ENCODE results near the gene RABEP1.

Gene RABEP1

DNA sequence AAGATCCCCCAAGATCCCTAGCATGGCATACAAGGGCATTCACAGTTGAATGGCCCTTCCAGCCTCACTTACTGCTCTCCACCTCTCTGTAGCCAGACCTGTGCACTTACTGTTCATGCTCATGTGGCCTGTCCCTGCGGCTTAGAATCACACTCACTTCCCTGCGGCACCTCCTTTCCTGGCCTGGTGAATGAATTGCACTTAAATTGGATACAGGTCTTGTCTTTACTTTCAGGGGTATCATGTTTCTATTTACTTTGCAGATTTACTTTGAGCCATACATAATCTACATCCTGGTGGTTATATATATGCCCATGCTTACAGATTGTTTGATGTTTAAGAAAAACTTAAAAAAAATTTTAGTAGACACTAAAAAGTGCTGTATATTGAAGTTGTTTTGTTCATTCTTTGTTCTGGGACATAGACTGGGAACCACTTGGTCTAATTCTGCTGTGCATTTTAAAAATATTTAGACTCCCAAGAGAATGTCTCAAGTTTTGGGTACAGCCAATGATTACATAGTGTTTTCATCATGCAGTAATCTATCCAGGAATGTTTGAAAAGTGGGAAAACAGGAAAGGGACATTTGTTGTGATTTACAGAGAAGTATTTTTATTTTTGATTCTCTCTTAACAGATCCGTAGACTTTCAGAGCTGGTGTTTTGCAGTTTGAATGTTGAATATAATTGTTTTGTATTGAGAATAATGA is 73.5 kb downstream of the RABEP1 start:
- DNase-seq (ENCODE audit: insufficient read length, low spot score) (no peak), FAIRE-seq (no peak)

DNA sequence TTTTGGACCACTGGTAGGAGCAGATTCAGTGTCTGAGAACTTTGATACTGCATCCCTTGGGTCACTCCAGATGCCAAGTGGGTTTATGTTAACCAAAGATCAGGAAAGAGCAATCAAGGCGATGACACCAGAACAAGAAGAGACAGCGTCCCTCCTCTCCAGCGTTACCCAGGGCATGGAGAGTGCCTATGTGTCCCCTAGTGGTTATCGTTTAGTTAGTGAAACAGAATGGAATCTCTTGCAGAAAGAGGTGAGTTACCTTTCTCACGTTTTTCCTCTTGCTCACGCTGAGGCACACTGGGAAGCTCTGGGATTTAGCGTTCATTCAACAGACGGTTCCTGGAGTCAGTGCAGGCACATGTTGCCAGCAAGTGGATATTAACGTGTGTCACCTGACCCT is 79.3 kb downstream of the RABEP1 start:
- no peak for DNase-seq (ENCODE audit: insufficient read length, low spot score)

DNA sequence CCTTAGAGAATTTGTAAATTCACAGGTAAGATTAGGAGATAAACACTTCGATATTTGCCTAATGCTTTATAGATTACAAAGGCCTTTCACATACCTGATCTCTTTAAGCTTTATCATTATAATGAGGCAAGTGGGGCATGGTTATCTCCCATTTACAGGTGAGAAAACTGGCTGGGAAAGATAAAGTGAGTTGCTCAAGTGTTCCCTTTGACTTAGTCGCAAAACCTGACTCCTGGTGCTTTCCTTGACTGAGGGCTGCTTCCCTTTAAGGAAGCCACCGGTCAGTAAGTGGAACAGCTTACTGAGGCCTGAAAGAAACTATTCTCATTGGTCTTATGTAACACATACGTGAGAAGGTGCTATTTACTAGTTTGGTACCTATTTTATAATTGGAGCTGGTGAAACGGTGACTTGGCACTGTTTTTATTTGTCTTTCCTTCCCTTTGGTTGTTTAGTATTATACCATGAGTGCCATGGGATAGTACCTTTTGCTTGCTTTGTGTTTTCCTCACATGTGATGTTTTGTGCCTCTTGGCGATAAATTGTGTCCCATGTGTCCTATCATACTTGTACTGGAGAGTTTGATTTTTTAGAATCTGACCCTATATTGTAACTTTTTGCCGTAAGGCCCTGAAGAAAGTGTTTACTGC is 80.2 kb downstream of the RABEP1 start:
- no peak for FAIRE-seq
- DNase-seq (ENCODE audit: insufficient read length, low spot score) = no peak

More for the DNA sequence above, 79.3 kb downstream of the RABEP1 start:
- no peak for FAIRE-seq

DNA sequence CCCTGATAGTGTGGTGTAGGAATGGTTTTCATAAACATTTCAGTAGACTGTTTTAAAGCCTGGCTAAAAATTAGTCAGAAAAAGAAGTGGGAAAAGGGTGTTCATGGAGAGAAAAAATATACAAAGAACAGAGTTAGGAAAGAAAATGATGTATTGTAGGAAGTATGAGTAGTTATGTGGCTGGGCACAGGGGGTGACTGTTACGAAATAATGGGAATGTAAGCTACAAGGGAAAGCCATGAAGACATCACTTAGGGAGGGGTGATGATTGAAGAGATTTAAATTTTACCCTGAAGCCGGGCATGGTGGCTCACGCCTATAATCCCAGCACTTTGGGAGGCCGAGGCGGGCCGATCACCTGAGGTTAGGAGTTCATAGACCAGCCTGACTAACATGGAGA is 82.1 kb downstream of the RABEP1 start:
- DNase-seq (ENCODE audit: insufficient read length, low spot score) (no peak), FAIRE-seq (no peak)

DNA sequence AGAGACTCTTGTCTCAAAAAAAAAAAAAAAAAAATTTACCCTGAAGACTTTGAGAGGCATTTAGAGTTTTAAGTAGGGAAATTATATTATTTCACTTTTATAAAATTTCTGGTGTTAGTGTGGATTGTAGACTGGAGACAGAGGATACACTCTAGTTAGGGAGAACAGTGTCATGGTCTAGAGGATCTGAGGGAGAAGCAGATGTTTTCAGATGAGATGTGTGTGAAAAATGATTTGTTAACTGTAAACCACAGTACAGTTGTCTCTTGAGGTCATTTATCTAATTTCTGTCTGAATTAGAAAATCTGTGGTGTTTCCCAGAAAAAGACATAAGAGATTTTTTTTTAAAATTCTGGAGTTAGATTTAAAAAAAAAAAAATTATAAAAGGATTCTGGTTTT is 82.6 kb downstream of the RABEP1 start:
- DNase-seq (ENCODE audit: insufficient read length, low spot score) (no peak), FAIRE-seq (no peak)

DNA sequence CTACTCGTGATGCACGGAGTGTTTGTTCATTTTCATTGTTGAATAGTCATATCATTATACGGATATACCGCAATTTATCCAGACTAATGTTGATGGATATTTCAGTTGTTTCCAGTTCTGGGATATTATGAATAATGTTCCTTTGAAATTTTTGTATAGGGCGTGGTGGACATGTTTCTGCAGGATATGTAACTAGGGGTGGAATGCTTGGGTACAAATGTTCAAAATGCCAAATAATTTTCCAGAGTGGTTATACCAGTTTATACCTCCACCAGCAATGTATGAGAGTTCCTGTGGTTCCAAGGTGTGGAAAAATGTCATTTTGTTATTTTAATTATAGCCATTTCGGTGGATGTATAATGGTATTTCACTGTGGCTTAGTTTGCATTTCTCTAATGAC is 83.7 kb downstream of the RABEP1 start:
- FAIRE-seq (no peak), DNase-seq (ENCODE audit: insufficient read length, low spot score) (no peak)

DNA sequence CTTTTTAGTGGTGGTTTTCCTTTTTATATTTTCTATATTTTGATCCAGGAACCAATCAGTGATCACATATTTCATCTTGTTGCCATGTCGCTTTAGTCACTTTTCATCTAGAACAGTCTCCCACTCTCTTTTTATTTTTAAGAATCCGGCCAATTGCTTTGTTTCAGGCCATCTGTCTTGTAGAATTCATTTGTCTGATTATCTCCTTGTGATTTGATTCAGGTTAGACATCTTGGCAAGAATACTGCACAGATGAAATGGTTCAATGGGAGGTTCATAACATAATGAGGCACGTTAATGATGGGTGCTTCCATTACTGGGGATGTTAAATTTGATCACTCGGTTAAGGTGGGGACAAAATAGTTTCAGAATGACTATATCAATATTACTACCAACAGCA is 88.3 kb downstream of the RABEP1 start:
- DNase-seq (ENCODE audit: insufficient read length, low spot score) = no peak
- no peak for FAIRE-seq

DNA sequence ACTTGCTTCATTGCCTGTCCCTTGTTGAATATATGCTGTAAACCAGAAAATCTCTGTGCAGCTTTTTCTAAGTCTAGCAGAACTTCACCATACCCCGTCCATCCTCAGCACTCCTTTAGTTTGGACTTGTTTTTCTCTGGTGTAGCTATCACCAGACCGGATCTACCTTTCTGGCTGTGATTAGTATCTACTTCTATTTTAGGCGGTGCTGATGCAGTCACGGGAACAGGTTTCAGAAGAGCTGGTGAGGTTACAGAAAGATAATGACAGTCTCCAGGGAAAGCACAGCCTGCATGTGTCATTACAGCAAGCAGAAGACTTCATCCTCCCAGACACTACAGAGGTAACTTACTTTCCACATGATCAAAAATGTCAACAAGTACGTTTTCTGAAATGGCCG is 91.0 kb downstream of the RABEP1 start:
- FAIRE-seq (peak; percentile 64), DNase-seq (ENCODE audit: insufficient read length, low spot score) (no peak)

DNA sequence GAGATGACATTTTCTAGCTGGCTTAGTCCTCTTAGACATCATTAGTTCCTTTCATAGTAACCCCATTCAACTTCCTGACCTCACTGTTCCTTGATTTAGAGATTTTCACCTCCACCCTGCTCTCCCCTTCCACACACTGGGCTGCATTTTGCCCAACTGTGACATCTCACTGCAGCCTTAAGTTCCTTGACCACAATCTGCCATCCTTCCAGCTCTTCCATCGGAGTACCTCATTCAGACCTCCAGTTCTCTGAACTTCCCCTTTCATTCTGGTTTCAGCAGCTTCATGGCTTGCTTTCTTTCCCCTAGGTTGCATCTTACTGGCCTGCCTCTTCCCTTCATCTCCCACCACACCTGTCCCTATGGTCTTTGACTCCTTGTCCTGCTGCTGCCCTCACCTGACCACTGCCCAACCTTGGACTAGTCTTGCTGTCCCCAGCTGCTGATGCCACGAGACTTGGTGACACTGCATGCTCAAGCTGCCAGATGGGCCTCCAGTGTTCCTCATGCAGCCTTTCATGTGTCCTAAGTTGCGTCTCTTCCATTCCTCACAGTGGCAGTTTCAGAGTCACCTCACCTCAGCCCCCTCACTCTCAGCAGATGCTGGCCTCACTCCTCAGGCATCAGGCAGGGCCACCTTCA is 96.6 kb downstream of the RABEP1 start:
- FAIRE-seq = no peak

DNA sequence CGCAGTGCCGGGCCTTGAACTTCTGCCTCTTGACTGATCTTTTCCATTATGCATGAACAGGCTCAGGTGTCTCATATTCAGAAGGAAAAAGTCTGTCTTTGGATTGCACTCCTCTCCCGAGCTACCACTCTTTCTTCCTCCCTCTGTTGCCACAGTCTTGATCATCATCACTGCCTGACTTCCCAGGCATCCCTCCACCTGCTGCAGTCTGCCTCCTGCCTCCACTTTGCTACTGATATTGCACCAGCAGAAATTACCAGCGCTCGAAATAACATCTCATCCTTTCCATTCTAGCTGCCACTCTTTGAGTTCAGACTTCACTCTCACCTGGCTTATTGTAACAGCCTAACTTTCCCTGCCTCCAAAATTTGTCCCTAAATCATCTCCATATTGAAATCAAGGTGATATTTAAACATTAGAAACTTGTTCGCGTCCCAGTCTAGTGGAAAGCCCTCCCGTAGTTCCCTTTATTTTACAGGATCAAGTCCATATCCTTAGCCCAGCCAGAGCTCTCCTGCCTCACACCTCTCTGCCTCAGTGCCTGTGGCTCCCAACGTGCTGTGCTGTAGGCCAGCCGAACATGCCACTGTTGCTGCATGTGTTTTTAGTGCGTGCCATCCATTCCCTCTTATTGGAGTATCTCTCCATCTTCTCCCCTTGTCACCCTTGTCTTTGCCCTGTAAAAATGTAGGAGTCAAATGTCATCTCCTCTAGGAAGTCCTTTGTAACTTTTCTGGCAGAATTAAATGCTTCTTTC is 97.4 kb downstream of the RABEP1 start:
- FAIRE-seq (no peak), DNase-seq (ENCODE audit: insufficient read length, low spot score) (no peak)

More for the DNA sequence above, 96.6 kb downstream of the RABEP1 start:
- no peak for DNase-seq (ENCODE audit: insufficient read length, low spot score)

DNA sequence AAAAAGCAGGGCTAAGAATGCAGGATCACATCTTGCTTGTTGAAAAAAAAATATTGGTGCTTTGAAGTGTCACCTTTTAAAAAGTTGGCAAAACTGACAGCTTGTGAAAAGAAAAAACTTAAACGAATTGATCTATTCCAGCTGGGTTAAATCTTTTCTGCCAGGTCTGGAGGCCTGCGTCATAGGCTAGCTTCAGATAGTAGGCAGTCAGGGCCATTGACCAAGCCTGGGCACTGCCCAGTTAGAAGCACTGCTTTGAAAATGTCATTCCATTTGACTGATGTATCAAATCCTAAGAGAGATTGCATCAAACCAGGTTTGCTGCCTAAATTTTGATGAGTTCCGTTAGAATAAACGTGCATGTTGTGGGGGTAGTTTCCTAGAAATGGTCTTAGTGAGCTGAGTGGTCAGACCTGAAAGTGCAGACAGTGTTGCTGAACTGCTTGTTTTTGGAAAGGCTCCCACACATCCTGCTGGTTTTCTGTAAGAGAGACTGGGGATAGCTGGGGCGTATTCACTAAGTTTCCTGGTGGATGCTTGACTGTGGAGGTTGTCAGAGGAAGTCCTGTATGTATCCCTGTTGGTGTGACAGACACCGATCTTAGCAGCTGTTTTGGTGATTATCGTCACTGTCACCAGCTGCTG is 98.5 kb downstream of the RABEP1 start:
- FAIRE-seq = no peak
- no peak for DNase-seq (ENCODE audit: insufficient read length, low spot score)

DNA sequence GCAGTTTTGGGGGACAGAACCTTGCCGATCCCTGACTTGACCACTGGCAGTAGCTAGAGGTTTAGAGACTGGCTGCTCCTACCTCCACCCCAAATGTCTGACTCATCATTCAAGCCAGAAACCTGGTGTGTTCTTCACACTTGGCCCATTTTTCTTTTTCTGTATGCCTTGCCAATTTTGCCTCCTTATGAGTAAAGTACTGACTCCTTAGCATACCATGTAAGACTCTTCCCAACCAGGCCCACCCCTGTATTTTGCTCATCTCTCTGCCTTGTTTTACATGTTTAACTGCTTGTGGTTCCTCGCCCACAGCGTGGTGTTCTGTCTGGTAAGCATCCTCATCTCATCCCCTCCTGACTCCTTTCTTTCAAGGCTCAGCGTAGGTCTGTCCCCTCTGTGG is 99.5 kb downstream of the RABEP1 start:
- FAIRE-seq (no peak), DNase-seq (ENCODE audit: insufficient read length, low spot score) (no peak)

DNA sequence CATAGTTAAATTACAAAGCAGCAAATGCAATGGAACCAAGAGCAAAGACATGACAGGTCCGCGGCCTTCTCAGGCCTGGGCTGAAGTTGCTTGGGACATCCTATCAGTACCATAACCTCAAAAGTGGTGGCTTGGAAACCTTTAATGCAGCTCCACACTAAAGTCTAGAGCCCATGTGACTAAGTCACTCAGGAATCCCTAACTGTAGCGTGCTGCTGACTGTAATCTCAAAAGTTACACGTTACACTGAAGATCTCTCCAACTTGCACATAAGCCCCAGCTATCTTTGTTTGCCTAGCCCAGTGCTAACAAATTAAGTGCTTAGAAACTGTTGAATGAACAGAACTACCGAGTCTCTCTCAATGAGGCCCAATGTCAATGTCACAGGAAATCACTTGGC is 109.6 kb downstream of the RABEP1 start:
- DNase-seq (ENCODE audit: insufficient read length, low spot score) (no peak), FAIRE-seq (no peak)

DNA sequence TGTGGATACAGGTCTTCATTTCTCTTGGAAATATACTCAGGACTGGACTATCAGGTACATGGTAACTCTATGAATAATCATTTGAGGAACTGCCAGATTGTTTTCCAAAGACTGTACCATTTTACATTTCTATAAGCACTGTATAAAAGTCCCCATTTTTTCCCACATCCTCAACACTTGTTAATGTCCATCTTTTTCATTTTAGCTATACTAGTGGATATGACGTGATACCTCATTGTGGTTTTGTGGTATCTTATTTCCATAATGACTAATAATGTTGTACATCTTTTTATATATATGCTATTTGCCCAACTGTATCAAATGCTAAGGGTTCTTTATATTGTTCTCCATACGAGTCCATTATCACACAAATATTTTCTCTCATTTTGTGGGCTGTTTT is 114.5 kb downstream of the RABEP1 start:
- no peak for FAIRE-seq
- no peak for DNase-seq (ENCODE audit: insufficient read length, low spot score)

DNA sequence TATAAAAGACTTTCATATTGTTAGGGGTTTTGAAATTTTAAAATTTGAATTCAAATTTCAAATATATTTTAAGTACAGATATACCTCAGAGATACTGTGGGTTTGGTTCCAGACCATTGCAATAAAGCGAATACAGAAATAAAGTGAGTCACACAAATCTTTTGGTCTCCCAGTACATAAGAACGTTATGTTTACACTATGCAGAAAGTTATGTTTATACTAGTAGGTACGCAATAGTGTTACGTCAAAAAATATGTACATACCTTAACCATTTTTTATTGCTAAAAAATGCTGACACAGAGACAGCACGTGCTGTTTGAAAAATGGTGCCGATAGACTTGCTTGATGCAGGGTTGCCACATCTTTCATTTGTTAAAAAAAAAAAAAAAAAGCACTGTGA is 117.7 kb downstream of the RABEP1 start:
- DNase-seq (ENCODE audit: insufficient read length, low spot score) (no peak), FAIRE-seq (no peak)

DNA sequence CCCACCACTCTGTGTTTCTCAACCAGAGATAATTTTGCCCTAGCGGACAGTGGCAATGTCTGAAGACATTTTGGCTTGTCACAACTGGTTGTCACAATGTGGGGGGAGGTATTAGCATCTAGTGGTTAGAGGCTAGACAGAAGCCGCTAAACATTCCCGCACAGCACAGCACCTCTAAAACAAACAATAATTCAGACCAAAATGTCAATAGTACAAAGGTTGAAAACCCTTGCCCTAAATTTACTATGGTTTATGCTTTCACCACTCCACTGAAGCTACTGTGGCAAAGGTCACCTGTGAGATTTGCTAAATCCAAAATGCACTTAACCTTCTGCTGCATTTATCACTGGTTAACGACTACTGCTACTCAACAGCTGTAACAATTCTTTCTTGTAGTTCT is 123.3 kb downstream of the RABEP1 start:
- DNase-seq (ENCODE audit: insufficient read length, low spot score) (no peak), FAIRE-seq (no peak)

DNA sequence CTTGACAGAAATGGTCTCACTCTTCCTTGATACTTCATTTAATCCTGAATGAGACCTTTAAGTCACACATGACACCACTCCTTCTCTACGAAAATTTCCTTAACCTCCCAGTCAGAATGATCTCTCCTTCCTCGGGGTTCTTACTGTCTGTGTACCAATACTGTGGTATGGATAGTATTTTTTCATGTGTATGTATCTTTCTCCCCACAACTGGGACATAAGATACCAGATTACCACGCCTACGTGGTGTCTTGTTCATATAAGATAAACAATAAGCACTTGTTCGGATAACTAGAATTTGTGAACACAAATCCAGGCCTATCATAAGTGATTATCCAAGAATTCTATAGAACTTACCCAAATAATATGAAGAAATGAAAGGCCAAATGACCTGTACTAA is 126.1 kb downstream of the RABEP1 start:
- no peak for DNase-seq (ENCODE audit: insufficient read length, low spot score)
- FAIRE-seq = no peak

DNA sequence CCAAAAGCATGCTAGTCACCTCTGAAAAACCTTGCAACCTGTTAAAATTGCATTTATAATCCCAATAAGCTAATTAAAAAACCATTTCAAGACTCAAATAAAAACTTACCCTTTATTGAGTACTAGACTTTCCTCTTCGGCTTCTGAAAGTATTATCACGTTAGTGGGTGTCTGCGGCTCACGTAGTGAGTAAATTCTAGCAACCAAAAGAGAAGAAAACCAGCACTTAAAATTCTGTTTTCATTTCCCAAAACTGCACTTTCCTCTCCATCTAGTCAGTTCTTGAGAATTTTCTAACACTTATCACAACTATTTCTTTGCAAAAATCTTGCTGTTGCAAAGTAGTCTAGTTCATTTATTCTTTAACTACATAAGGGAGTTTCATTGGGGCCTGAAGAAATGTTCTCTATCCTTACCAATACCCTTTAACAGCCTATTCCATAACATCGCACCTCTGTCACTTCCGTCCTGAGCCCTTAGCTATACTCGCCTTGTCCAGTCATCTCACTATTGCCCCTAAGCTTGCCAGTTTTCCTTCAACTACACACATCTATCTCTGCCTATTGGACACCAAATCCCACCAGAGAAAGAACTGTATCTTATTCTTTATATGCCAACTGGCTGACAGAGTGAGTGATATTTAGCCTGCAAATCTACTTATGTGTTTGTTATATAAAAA is 128.6 kb downstream of the RABEP1 start:
- no peak for DNase-seq (ENCODE audit: insufficient read length, low spot score)
- no peak for FAIRE-seq

DNA sequence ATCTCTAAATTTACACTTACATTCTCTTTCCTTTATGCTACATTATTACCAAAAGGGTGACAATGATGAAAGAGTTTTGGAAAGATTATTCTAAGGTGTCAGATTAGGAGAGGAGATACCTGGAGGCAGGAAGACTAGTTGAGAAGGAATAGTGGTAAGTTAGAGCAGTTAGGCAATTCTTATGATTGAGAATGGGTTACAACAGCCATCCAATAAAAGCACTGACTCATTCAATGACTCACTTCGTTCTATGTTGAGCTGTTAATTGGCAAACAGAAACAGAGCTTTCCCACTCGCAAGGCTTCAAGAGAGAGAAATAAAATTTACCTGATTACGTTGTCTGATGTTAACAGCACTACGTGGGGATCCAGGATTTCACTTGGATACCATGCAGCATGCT is 131.6 kb downstream of the RABEP1 start:
- FAIRE-seq (no peak), DNase-seq (ENCODE audit: insufficient read length, low spot score) (no peak)

DNA sequence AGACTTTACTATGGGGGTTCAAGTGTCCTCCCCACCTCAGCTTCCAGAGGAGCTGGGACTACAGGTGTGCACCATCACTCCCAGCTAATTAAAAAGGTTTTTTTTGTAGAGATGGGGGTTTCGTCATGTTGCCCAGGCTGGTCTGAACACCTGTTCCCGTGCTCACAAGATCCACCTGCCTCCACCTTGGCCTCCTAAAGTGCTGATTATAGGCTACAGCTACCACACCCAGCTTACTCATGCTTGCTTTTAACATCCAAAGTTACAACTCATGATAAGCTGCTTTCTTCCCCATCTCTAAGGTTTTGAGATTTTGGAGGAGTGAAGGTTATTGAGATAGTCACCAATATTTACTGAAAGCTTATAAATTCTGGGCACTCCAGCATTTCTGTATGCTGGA is 134.8 kb downstream of the RABEP1 start:
- FAIRE-seq (no peak), DNase-seq (ENCODE audit: insufficient read length, low spot score) (no peak)

Measured in GM19239 (cell line).